Stimulated activated CD4-positive, alpha-beta T cell treated with anti-CD3 and anti-CD28 coated beads, Interleukin-4, amount 100 ng/mL, for 24 hours (primary cell): ENCODE results near the gene CTNNA1.
A peak's percentile ranks its signal among the peaks of the same experiment; 100 is the strongest.
"Not testable (repeated sequence)": the region's sequence is repeated elsewhere in the genome, so short reads cannot be mapped to it uniquely, and the experiment has no call there.

Experiments used
- DNase-seq: peaks from one replicate; pipeline ENCODE4 v3.0.0-alpha.2; 2020

CTNNA1 gene

GRCh38 chr5:138725153-138725817, 27.9 kb upstream of the CTNNA1 start:
- DNase-seq, result no peak

- DNase-seq, result no peak
Measured at GRCh38 chr5:138725818-138726416, 27.3 kb upstream of the CTNNA1 start.

GRCh38 chr5:138726848-138727247, 26.4 kb upstream of the CTNNA1 start:
- peak; percentile 5 for DNase-seq

- not testable (repeated sequence) for DNase-seq
Measured at GRCh38 chr5:138730496-138730895, 22.7 kb upstream of the CTNNA1 start.

- no peak for DNase-seq
Measured at GRCh38 chr5:138732466-138732865, 20.8 kb upstream of the CTNNA1 start.

GRCh38 chr5:138732933-138733332, 20.3 kb upstream of the CTNNA1 start:
- no peak for DNase-seq

GRCh38 chr5:138733509-138733908, 19.7 kb upstream of the CTNNA1 start:
- DNase-seq, result no peak

GRCh38 chr5:138736293-138736692, 16.9 kb upstream of the CTNNA1 start:
- no peak for DNase-seq

- no peak for DNase-seq
Measured at GRCh38 chr5:138737494-138738265, 15.5 kb upstream of the CTNNA1 start.

GRCh38 chr5:138738399-138738798, 14.8 kb upstream of the CTNNA1 start:
- DNase-seq, result no peak

GRCh38 chr5:138739938-138740337, 13.3 kb upstream of the CTNNA1 start:
- DNase-seq, result no peak

- DNase-seq, result no peak
Measured at GRCh38 chr5:138743484-138743883, 9.7 kb upstream of the CTNNA1 start.

GRCh38 chr5:138745268-138745667, 8.0 kb upstream of the CTNNA1 start:
- no peak for DNase-seq

GRCh38 chr5:138748630-138749081, 4.6 kb upstream of the CTNNA1 start:
- DNase-seq, result no peak

- DNase-seq, result not testable (repeated sequence)
Measured at GRCh38 chr5:138751344-138751743, 1.9 kb upstream of the CTNNA1 start.

- no peak for DNase-seq
Measured at GRCh38 chr5:138752341-138752950, 779 bp upstream of the CTNNA1 start.

- DNase-seq, result peak; percentile 70
Measured at GRCh38 chr5:138753794-138754698, 821 bp downstream of the CTNNA1 start.

GRCh38 chr5:138754699-138755057, 1.5 kb downstream of the CTNNA1 start:
- no peak for DNase-seq

- DNase-seq, result no peak
Measured at GRCh38 chr5:138755084-138755748, 2.0 kb downstream of the CTNNA1 start.

GRCh38 chr5:138757061-138757776, 4.0 kb downstream of the CTNNA1 start:
- no peak for DNase-seq

GRCh38 chr5:138760448-138761110, 7.4 kb downstream of the CTNNA1 start:
- DNase-seq, result no peak
